ENCODE data around the gene HPCAL1.

- no peak for TF ChIP-seq CTCF (conservative IDR thresholded peaks at IDR 0.05; ENCODE audit: low read depth, low read length)
- no peak for TF ChIP-seq EZH2 (IDR thresholded peaks at IDR 0.05; ENCODE audit: low read length, unreplicated experiment)
These were observed 119.5 kb downstream of the HPCAL1 start for GRCh38 chr2:10422251-10422650.
